NCI-H524 treated with DMSO at 0.1 percent for 48 hours (cell line): ENCODE data around the gene WASL.
"Not testable (repeated sequence)": the region's sequence is repeated elsewhere in the genome, so short reads cannot be mapped to it uniquely, and the experiment has no call there.

Source experiments
- DNase-seq: peaks from one replicate; lab custom pipeline; 2025; lab: John Stamatoyannopoulos, UW

The WASL gene

GRCh38 chr7:123732413-123733091 lies 16.3 kb downstream of the WASL start:
- DNase-seq = no peak

GRCh38 chr7:123729218-123729578 lies 19.6 kb downstream of the WASL start:
- DNase-seq = no peak

- DNase-seq = no peak
These were observed 21.5 kb downstream of the WASL start for GRCh38 chr7:123727071-123727837.

- DNase-seq = no peak
These were observed 23.1 kb downstream of the WASL start for GRCh38 chr7:123725586-123726171.

GRCh38 chr7:123724817-123725253 lies 24.0 kb downstream of the WASL start:
- DNase-seq = no peak

GRCh38 chr7:123723913-123724312 lies 24.9 kb downstream of the WASL start:
- DNase-seq = no peak

GRCh38 chr7:123720527-123720926 lies 28.3 kb downstream of the WASL start:
- DNase-seq = not testable (repeated sequence)

- no peak for DNase-seq
These were observed 29.5 kb downstream of the WASL start for GRCh38 chr7:123719197-123719721.

- no peak for DNase-seq
These were observed 30.0 kb downstream of the WASL start for GRCh38 chr7:123718773-123719172.

- no peak for DNase-seq
These were observed 31.1 kb downstream of the WASL start for GRCh38 chr7:123717689-123718088.

- DNase-seq = no peak
These were observed 31.9 kb downstream of the WASL start for GRCh38 chr7:123716877-123717276.

- no peak for DNase-seq
These were observed 33.0 kb downstream of the WASL start for GRCh38 chr7:123715799-123716198.

GRCh38 chr7:123715198-123715597 lies 33.6 kb downstream of the WASL start:
- no peak for DNase-seq

- no peak for DNase-seq
These were observed 34.3 kb downstream of the WASL start for GRCh38 chr7:123714296-123715080.

- no peak for DNase-seq
These were observed 36.2 kb downstream of the WASL start for GRCh38 chr7:123712619-123713018.

GRCh38 chr7:123711832-123712293 lies 36.9 kb downstream of the WASL start:
- DNase-seq = no peak

GRCh38 chr7:123710683-123711082 lies 38.1 kb downstream of the WASL start:
- no peak for DNase-seq

- no peak for DNase-seq
These were observed 39.3 kb downstream of the WASL start for GRCh38 chr7:123709525-123709924.

GRCh38 chr7:123705211-123705901 lies 43.4 kb downstream of the WASL start:
- no peak for DNase-seq

- no peak for DNase-seq
These were observed 52.7 kb downstream of the WASL start for GRCh38 chr7:123695944-123696677.

- DNase-seq = no peak
These were observed 56.3 kb downstream of the WASL start for GRCh38 chr7:123692471-123692877.
